HG03558 (cell line): ENCODE measurements around the gene PTPN6.

Experiments used
- ATAC-seq: cut with Tn5 transposase; IDR thresholded peaks from one replicate; pipeline ENCODE4 v1.9.1; 2021; ENCODE audit warnings: moderate number of reproducible peaks; ENCODE audit not compliant: unreplicated experiment; ENCODE audit errors: extremely low read depth

The PTPN6 gene

DNA sequence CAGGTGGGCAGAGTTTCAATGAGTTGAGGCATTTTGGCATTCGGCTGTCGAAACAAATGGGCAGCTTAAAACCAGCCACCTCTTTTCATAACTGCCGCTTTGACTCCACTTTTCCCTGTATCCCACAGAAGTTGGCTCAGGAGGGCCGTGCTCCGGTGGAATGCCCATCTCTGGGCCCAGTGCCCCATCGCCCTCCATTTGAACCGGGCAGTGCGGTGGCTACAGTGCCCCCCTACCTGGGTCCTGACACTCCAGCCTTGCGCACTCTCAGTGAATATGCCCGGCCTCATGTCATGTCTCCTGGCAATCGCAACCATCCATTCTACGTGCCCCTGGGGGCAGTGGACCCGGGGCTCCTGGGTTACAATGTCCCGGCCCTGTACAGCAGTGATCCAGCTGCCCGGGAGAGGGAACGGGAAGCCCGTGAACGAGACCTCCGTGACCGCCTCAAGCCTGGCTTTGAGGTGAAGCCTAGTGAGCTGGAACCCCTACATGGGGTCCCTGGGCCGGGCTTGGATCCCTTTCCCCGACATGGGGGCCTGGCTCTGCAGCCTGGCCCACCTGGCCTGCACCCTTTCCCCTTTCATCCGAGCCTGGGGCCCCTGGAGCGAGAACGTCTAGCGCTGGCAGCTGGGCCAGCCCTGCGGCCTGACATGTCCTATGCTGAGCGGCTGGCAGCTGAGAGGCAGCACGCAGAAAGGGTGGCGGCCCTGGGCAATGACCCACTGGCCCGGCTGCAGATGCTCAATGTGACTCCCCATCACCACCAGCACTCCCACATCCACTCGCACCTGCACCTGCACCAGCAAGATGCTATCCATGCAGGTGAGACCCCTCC is 12.6 kb upstream of the PTPN6 start:
- no peak for ATAC-seq

DNA sequence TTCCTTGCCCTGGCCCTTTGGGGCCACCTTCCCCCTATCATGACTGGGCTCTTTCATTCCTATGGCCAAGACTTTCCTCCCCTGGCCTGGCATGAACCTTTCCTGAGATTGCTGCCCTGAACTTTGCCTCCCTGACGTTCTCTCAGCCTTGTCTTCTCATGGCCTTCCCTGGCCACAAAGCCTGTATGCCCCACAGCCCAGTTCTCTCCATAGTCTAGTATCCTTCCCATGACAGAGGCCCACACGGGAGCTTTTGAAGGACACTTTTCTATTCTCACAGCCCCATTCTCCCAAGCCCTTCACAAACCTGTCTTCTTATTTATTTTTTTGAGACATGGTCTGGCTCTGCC is 12.0 kb upstream of the PTPN6 start:
- ATAC-seq = no peak

DNA sequence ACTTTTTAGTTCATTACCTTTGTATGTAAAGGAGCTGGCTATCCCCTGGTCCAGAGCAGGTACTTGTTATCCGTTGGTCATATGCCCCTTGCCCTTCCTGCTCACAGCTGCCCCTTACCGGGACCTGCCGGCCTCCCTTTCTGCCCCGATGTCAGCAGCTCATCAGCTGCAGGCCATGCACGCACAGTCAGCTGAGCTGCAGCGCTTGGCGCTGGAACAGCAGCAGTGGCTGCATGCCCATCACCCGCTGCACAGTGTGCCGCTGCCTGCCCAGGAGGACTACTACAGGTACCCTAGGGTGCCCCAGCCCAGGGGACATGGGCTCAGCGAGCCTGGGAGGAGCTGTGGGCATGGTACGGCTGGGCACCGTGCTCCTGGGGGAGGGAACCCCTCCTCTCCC is 9.9 kb upstream of the PTPN6 start:
- ATAC-seq = no peak

DNA sequence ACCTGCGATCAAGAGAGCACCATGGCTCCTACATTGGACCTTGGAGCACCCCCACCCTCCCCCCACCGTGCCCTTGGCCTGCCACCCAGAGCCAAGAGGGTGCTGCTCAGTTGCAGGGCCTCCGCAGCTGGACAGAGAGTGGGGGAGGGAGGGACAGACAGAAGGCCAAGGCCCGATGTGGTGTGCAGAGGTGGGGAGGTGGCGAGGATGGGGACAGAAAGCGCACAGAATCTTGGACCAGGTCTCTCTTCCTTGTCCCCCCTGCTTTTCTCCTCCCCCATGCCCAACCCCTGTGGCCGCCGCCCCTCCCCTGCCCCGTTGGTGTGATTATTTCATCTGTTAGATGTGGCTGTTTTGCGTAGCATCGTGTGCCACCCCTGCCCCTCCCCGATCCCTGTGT is 9.4 kb upstream of the PTPN6 start:
- no peak for ATAC-seq

DNA sequence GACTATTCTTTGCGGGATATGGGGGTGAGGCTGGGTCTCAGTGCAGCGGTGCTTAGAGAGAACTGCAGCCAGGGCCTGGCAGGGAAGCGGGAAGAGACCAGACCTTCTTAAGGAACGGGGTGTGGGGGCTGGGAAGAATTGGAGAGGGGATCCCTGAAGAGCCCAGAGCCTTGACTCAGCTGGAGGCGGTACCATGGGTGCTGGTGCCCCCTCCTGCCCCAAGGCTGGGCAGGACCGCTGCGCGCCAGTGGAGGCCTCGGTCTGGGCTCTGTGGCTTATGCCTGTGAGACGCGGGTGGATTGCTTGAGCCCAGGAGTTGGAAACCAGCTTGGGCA is 8.9 kb upstream of the PTPN6 start:
- ATAC-seq = no peak

DNA sequence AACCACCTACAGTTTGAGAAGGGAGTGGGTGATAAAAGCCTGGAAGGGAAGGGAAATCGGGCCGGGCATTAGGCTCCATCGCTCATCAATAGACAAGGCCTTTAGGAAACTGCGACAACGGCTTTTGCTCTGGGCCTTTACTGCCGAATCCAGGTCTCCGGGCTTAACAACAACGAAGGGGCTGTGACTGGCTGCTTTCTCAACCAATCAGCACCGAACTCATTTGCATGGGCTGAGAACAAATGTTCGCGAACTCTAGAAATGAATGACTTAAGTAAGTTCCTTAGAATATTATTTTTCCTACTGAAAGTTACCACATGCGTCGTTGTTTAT is 7.8 kb upstream of the PTPN6 start:
- peak; percentile 14 for ATAC-seq

DNA sequence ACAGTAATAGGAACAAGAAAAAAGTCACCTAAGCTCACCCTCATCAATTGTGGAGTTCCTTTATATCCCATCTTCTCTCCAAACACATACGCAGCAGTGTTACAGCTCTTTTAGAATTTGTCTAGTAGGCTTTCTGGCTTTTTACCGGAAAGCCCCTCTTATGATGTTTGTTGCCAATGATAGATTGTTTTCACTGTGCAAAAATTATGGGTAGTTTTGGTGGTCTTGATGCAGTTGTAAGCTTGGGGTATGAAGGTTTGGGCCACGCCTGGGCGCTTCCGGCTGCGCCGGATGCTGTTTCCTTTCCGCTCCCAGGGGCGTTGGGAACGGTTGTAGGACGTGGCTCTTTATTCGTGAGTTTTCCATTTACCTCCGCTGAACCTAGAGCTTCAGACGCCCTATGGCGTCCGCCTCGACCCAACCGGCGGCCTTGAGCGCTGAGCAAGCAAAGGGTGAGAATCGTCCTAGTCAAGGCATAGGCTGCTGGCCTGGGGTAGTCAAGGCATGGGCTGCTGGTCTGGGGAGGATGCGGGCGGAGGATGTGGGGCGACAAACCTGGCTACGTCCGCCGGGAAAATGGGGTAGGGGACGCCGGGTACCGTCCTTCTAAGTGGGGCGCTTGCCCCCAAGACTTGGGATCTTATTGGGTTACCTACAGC is 7.3 kb upstream of the PTPN6 start, which contains the start of the genes C12orf57 and RNU7-1:
TSS of gene C12orf57 (plus strand) at position 301 of the 659 bp plus-strand sequence. CDS start at position 401, 100 bp downstream.
TSS of gene RNU7-1 (plus strand) at position 95 of the 659 bp plus-strand sequence.
- peak; percentile 21 for ATAC-seq

DNA sequence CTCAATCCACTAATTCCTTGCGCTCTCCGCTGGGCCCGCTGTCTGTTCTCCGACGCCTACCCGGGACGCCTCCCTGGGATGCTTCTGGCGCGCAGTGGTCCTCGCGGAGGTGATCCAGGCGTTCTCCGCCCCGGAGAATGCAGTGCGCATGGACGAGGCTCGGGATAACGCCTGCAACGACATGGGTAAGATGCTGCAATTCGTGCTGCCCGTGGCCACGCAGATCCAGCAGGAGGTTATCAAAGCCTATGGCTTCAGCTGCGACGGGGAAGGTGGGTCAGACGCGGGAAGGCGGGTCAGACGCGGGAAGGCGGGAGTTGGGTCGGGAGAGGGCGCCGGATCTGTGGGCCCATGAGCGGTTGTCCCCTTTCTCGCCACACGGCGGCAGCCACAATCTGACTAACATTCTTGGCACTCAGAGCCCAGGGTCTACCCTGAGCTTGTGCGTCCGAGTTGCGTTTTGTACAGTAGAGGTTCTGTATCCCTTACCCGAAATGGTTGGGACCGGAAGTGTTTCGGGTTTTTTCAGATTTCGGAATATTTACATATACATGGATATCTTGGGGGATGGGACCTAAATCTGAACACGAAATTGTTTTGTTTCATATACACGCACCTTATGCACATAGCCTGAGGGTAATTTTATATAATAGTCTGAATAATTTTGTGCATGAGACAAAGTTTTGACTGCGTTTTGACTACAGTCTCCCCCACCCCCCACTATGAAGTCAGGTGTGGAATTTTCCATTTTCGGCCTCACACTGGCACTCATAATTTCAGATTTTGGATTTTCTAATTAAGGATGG is 6.6 kb upstream of the PTPN6 start:
- ATAC-seq = no peak

DNA sequence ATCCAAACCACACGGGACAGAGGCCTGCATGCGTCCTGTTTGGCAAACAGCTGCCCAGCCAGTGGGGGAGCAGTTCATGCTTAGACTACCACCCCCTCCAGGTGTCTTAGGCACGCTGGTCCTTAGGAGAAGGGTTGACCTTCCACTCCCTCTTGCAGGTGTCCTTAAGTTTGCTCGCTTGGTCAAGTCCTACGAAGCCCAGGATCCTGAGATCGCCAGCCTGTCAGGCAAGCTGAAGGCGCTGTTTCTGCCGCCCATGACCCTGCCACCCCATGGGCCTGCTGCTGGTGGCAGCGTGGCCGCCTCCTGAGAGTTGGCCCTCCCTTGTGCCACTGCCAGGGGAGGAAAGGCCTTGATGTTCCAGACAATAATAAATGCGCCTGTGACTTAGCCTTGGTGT is 5.5 kb upstream of the PTPN6 start:
- ATAC-seq = no peak

DNA sequence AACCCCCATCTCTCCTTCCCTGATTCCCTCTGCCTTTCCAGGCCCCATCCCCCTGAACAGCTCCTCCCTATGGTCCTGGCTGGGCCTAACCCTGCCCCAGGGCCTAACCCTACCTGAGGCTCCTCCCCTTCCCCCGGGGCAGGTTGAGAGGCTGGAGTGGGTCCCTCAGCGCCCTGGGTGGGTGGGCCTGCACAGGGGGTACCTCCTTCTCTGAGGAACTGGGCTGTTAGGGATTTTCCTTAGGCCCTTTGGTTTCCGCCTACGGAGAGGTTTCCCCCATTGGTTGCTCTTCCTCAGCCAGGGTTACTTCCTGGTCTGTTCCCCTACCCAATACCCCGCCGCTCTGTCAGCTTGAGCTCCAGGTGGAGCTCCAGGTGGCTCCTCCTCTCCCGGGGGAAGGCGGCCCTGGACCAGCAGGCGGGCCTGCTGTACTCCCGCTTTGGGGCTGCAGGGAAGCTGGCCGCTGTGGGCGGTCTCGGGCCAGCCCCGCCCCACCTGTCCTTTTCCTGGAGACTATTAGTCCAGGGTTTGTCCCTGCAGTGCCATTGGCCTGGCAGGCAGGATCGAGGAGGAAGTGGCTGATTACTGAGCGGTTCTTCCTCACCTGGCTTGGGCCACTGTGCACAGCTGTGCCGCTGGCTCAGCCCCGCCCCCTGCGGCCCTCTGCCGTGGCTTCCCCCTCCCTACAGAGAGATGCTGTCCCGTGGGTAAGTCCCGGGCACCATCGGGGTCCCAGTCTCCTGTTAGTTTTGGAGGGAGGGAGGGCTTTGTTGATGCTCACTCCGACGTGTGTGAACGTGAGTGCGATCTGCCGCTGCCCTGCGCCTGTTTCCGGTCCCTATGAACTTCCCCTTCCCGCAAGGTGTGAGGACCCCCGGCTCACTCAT is 4.9 kb upstream of the PTPN6 start:
- ATAC-seq = no peak

DNA sequence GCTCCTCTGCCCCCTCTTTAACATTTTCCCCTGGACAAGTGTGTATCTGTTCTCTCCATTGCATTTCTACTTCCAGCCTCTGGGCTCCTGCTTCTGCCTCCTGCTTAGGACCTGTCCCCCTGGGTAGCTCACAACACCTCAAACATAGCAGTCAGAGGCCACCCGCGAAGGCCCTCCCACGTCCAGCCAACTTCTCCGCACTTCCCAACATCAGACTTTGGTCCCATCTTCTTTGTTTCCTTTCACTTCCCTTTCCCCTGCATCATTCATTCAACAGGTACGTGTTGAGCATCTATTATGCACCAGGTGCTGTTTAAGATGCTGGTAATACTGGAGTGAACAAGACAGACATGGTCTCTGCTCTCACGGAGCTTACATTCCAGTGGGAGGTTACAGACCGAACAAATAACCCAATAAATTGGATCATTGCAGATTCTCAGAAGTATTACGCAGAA is 4.2 kb upstream of the PTPN6 start:
- ATAC-seq = no peak

DNA sequence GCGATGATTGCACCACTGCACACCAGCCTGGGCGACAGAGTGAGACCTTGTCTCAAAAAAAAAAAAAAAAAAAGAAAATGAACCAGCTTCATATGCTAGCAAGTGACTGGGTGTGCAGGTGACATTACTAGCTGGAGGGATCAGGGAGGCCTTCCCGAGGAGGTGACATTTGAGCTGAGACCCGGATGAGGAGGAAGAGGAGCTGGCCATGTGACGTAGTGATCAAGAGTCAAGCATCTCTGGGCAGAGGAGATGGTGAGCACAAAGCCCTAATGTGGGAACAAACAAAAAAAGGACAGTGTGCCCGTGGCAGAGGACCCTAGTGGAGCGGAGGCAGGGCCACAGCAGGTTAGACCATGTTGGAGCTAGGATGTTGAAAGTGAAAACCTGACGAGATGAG is 3.5 kb upstream of the PTPN6 start:
- no peak for ATAC-seq

DNA sequence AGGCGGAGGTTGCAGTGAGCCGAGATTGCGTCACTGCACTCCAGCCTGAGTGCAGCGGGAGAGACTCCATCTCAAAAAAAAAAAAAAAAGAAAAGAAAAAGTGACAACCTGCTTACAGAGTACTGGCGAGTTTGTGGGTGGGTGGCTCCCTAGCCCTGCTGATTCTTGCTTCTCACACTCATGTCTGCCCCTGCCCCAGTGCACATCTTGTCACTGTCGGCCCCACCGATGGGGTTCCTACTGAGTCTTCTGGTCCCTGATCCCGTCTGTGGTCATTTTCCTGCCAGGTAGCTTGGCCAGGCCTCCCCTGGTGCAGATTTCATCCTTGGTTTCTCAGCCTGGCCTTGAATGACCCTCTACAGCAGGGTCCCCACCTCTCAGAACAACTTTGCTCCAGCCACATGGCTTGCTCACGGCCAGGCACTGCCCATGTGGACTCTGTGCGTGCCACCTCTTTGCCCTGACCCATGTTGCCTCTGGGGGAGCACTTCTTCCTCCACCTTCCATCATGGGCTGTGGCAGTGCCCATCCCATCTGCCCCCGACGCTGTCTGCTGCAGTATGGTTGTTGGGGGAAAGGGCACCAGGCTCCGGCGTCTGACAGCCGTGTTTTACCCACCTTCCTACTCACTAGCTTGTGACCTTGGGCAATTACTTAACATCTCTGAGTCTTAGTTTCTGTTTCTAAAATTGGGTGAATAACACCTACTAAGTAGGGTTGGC is 2.1 kb upstream of the PTPN6 start:
- ATAC-seq = no peak

DNA sequence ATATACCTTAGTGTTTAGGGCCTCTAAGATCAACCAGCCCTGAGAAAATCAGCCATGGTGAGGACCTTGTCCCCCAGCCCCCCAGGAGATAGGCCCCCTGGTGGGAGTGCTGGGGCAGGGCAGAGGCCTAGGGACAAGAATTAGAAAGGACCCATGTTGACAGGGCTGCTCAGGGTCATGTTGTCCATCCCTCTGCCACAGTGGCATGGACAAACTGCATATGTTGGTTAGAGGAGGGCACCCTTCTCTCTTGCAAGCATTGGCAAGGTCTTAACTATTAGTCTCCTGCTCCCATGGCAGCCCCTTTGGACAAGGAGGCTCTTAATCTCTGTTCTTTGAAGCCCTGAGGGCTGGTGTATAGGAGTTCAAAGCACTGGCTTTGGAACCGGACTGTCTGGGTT is 755 bp upstream of the PTPN6 start:
- no peak for ATAC-seq

DNA sequence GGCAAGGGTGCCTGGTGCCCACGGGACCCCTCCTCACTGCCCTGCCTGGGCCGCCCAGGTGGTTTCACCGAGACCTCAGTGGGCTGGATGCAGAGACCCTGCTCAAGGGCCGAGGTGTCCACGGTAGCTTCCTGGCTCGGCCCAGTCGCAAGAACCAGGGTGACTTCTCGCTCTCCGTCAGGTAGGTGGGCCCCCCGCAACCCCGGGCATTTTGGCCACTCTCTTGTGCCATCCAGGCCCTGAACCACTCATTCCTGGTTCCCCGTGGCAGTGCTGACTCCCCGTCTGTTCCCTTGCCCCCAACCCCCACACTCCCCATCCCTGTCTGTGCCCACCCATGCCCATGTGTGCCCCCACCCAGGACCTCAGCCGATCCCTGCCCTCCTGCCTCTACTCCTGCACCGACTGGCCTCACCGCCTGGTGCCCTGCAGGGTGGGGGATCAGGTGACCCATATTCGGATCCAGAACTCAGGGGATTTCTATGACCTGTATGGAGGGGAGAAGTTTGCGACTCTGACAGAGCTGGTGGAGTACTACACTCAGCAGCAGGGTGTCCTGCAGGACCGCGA is 480 bp downstream of the PTPN6 start:
- ATAC-seq = no peak

DNA sequence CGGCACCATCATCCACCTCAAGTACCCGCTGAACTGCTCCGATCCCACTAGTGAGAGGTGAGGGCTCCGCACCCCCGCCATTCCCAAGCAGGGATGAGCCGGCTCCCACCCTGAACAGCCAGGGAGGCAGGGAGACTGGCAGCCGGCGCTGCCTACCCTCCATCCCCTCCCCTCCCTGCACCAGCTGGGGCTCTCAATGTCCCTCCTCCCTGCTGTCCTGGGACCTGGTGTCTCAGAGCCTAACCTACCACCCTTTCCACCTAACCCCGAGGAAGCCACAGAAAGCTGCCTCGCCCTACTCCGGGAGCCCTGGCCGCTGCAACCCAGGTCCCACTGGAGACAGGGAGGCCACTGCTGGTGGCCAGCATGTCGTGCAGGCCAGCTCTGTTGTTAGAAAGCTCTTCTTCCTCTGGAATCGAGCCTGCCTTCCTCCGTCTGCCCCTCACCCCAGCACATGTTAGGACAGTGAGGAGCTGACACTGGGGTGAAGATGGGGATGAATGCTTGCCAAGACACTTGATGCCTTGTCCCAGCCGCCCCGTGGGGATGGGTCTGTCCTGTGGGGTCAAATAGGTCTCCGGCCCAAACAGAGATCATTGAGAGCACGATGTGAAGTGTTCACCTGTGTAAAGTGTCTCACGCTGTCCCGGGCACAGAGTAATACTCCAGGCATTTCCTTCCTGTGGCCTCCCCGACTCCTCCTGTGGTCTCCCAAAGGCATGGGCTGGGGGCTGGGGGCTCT is 1.1 kb downstream of the PTPN6 start:
- no peak for ATAC-seq

DNA sequence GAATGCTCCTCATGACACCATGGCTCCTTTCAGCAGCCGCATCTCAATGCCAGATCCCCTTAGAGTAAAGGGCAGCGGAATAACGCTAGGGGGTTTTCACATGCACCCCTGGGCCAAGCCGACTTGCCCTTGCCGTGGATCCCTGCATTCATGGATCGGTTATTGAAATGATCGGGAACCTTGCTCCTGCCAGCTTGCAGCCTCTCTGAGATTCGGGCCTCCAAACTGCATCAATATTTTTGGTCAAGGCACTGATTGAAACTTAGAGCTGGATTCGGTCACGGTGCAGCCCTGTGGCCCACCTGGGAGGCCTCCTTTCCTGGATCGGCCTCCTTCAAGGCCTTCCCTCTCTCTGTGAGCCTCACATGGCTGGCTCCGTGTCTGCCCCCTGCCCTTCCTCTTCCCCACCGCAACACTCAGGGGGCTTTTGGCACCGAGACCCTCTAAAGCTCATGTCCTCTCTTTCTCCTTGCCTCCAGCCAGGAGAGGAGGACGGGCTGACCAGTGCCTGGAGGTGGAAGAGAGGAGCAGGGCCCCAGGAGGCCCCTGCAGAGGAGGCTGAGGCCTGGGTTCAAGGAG is 1.8 kb downstream of the PTPN6 start:
- ATAC-seq = no peak
